ENCODE measurements around the gene CD38. TPM values are rescaled to one million over a fixed set of nuclear protein-coding genes. Genes with fewer than 3 reads are reported as not detected.
A peak's percentile ranks its signal among the peaks of the same experiment; 100 is the strongest.
"Not testable (repeated sequence)": the region's sequence is repeated elsewhere in the genome, so short reads cannot be mapped to it uniquely, and the experiment has no call there.

The CD38 gene
- total RNA-seq (1 to 10 TPM; 7.8 to 9.3 TPM), polyA plus RNA-seq (under 1 TPM; 0.20 to 0.88 TPM)
- long read RNA-seq, donor 1, full-length matches to known transcripts, result 6 of 20 reads
- long read RNA-seq, donor 1, partial matches to known transcripts, result 6 of 20 reads
- long read RNA-seq, donor 1, other reads (novel, unspliced or antisense), result 8 of 20 reads
- long read RNA-seq, donor 2, partial matches to known transcripts, result 0 of 2 reads
- long read RNA-seq, donor 2, other reads (novel, unspliced or antisense), result 2 of 2 reads

DNA sequence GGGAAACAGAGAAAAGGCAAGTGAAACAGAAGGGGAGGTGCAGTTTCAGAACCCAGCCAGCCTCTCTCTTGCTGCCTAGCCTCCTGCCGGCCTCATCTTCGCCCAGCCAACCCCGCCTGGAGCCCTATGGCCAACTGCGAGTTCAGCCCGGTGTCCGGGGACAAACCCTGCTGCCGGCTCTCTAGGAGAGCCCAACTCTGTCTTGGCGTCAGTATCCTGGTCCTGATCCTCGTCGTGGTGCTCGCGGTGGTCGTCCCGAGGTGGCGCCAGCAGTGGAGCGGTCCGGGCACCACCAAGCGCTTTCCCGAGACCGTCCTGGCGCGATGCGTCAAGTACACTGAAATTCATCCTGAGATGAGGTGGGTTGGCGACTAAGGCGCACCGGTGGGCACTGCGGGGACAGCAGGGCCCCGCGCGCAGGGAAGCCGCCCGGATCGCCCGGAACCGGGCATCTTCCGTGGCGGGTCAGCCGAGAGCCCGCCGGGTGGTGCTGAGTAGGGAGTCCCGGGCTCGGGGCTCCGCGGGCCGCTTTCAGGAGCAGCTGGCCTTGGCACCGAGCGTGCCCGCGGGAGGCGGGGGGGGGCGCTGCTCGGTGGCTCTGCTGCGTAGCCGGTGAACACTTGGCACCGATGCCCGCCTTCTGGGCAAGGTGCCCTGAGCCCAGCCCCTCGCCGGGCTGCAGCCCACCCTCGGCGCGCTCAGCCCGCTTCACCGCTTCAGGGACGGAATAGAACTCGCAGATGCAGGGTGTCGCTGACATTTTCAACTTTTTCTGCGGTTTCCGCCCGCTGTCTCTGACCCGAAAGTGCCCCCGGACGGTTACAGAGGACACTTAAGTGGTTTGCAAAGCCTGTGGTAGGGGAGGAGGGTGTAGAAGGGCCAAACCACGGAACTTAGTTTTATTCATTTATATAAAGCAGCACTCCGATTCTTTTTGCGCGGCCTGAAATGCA lies at the start of gene CD38:
TSS of gene CD38 (plus strand) at position 40 of the 953 bp plus-strand sequence. CDS start at position 127, 87 bp downstream.
- H3K4me1 ChIP-seq (ENCODE audit: control insufficient read depth in 1 of 2, insufficient read depth in 2 of 2, low read length in 2 of 2), result no peaks in the 10 kb centered on the region
- no peaks in the 10 kb centered on the region for H3K36me3 ChIP-seq (ENCODE audit: control insufficient read depth in 1 of 2, insufficient read depth in 2 of 2, low read length in 1 of 2)
- DNase-seq (peak; percentile 65 to 84), ATAC-seq (ENCODE audit: low FRiP score) (peak; percentile 82)
- H3K9me3 ChIP-seq (ENCODE audit: control insufficient read depth, low read length), result no peaks in the 10 kb centered on the region
- no peak within 1 kb of the TSS for H3K27ac ChIP-seq (ENCODE audit: low read depth in 1 of 2, low read length in 2 of 2)
- H3K4me3 ChIP-seq (ENCODE audit: low read length in 2 of 2), result peak within 1 kb of the TSS; percentile 32 to 78
- intact Hi-C loops (cut with DNase I), result no loop called here
- no peaks in the 10 kb centered on the region for H3K27me3 ChIP-seq (ENCODE audit: control insufficient read depth in 1 of 2, insufficient read depth in 2 of 2, low read length in 1 of 2)
- 1% methylated on average over 72 to 76 of the region's 76 CpGs for WGBS, 2 donors

DNA sequence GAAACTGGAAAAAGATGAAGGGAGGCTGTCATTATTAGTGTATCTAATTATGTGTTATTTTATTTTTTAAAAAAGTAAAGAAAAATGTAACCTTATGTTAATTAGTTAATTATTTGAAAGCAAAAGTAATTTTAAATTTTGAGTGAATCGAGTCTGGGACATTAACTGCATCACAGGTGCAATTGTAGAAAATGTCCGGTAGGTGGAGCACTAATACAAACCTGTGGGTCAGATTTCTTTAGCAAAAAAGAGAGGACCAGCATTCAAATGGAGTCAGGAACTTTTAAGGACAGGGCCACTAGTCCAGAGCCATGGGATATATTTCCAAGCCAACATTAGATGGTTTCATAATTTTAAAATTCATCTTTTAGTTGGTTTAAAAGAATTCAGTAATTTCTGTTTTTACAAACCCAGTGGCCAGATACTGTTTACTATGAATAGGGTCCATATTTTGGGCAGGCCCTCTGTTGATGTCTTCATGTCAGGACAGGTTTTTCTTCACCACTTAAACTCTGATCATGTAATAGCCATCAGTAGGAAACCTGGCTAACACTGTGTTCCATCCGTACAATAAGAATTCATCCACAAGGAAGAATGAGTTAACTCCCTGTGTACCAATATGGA lies 48.1 kb upstream of the CD38 start:
- no peaks in the 10 kb centered on the region for H3K36me3 ChIP-seq (ENCODE audit: control insufficient read depth in 1 of 2, insufficient read depth in 2 of 2, low read length in 1 of 2)
- H3K4me3 ChIP-seq (ENCODE audit: low read length in 2 of 2), result no peak overlapping the region
- intact Hi-C loops (cut with DNase I), result loop anchor here (5.0 to 10.0 kb wide), 2 partner anchors 227 to 265 kb away; no protein-coding TSS in a partner anchor
- H3K4me1 ChIP-seq (ENCODE audit: control insufficient read depth in 1 of 2, insufficient read depth in 2 of 2, low read length in 2 of 2), result no peaks in the 10 kb centered on the region
- DNase-seq (no peak), ATAC-seq (ENCODE audit: low FRiP score) (no peak)
- H3K27me3 ChIP-seq (ENCODE audit: control insufficient read depth in 1 of 2, insufficient read depth in 2 of 2, low read length in 1 of 2), result no peaks in the 10 kb centered on the region
- no peaks in the 10 kb centered on the region for H3K9me3 ChIP-seq (ENCODE audit: control insufficient read depth, low read length)
- no peak overlapping the region for H3K27ac ChIP-seq (ENCODE audit: low read depth in 1 of 2, low read length in 2 of 2)
- WGBS, 2 donors, result 12 to 14% methylated on average over 3 of the region's 3 CpGs

DNA sequence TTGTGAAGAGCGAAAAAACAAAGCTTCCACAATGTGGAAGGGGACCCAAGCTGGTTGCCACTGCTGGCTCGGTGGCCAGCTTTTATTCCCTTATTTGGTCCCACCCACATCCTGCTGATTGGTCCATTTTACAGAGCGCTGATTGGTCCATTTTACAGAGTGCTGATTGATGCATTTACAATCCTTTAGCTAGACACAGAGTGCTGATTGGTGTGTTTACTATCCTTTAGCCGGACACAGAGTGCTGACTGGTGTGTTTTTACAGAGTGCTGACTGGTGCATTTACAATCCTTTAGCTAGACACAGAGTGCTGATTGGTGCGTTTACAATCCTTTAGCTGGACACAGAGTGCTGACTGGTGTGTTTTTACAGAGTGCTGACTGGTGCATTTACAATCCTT lies 45.1 kb upstream of the CD38 start:
- DNase-seq; H3K36me3 ChIP-seq (ENCODE audit: control insufficient read depth in 1 of 2, insufficient read depth in 2 of 2, low read length in 1 of 2); H3K4me3 ChIP-seq (ENCODE audit: low read length in 2 of 2); ATAC-seq (ENCODE audit: low FRiP score); H3K27ac ChIP-seq (ENCODE audit: low read depth in 1 of 2, low read length in 2 of 2); H3K4me1 ChIP-seq (ENCODE audit: control insufficient read depth in 1 of 2, insufficient read depth in 2 of 2, low read length in 2 of 2); H3K27me3 ChIP-seq (ENCODE audit: control insufficient read depth in 1 of 2, insufficient read depth in 2 of 2, low read length in 1 of 2); H3K9me3 ChIP-seq (ENCODE audit: control insufficient read depth, low read length): not testable (repeated sequence)
- whole genome bisulfite sequencing, 2 donors, result 77 to 78% methylated on average over 5 of the region's 5 CpGs
- intact Hi-C loops (cut with DNase I), result loop anchor here (5.0 to 10.0 kb wide), 2 partner anchors 224 to 262 kb away; no protein-coding TSS in a partner anchor

DNA sequence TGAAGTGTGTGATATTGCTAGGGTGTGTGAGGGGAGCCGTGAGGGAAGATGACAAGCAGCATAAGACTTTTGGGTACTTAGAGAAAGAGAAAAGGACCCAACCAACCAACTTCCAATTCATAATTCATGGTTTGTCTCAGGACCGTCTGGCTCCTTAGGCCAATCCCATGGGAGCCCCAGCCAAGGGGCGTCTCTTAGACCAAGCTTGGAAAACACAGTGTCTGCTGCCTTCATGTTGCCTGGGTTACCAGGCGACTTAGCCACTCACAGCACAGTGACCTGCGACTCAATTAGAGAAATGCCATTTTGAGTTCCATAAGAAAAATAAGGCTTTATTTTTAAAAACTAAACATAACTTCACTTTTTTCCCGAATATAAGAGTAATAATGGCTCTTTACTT lies 42.6 kb upstream of the CD38 start:
- H3K36me3 ChIP-seq (ENCODE audit: control insufficient read depth in 1 of 2, insufficient read depth in 2 of 2, low read length in 1 of 2), result no peaks in the 10 kb centered on the region
- DNase-seq (no peak), ATAC-seq (ENCODE audit: low FRiP score) (no peak)
- H3K27ac ChIP-seq (ENCODE audit: low read depth in 1 of 2, low read length in 2 of 2), result no peak overlapping the region
- 42 to 49% methylated on average over 6 of the region's 6 CpGs for WGBS, 2 donors
- intact Hi-C loops (cut with DNase I), result loop anchor here in 1 of 2 donors (10.0 kb wide), 1 partner anchor 259 kb away; no protein-coding TSS in a partner anchor
- H3K4me3 ChIP-seq (ENCODE audit: low read length in 2 of 2), result no peak overlapping the region
- no peaks in the 10 kb centered on the region for H3K27me3 ChIP-seq (ENCODE audit: control insufficient read depth in 1 of 2, insufficient read depth in 2 of 2, low read length in 1 of 2)
- no peaks in the 10 kb centered on the region for H3K4me1 ChIP-seq (ENCODE audit: control insufficient read depth in 1 of 2, insufficient read depth in 2 of 2, low read length in 2 of 2)
- H3K9me3 ChIP-seq (ENCODE audit: control insufficient read depth, low read length), result no peaks in the 10 kb centered on the region

DNA sequence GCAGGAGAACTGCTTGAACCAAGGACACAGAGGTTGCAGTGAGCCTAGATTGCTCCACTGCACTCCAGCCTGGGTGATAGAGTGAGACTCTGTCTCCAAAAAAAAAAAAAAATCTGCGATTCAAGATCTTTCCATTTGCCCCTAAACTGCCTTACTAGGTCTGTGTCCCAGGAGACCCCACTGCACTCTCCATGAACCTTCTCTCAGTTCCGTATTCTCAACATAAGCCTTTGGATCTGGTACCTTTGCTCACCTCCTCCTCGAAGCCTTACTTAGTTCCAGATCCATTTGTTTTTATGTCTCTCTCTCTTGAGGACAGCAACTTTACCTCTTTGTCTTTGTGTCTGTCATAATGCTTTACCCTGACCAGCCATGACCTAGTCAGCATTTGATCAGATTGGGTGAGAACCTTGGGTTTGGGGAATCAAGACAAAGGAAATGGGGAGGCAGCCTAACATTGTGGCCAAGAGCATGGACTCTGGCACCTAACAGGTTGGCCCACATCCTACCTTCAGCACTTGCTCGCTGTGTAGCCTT lies 41.5 kb upstream of the CD38 start:
- Histone ChIP-seq H3K4me1 (ENCODE audit: control insufficient read depth in 1 of 2, insufficient read depth in 2 of 2, low read length in 2 of 2) (no peaks in the 10 kb centered on the region), H3K27me3 (ENCODE audit: control insufficient read depth in 1 of 2, insufficient read depth in 2 of 2, low read length in 1 of 2) (no peaks in the 10 kb centered on the region), H3K9me3 (ENCODE audit: control insufficient read depth, low read length) (no peaks in the 10 kb centered on the region), H3K36me3 (ENCODE audit: control insufficient read depth in 1 of 2, insufficient read depth in 2 of 2, low read length in 1 of 2) (no peaks in the 10 kb centered on the region), H3K4me3 (ENCODE audit: low read length in 2 of 2) (no peak overlapping the region), H3K27ac (ENCODE audit: low read depth in 1 of 2, low read length in 2 of 2) (no peak overlapping the region)
- intact Hi-C loops (cut with DNase I), result loop anchor here in 1 of 2 donors (10.0 kb wide), 1 partner anchor 258 kb away; no protein-coding TSS in a partner anchor
- DNase-seq (no peak), ATAC-seq (ENCODE audit: low FRiP score) (no peak)
- WGBS, 2 donors, result 87 to 97% methylated on average over 4 of the region's 4 CpGs

DNA sequence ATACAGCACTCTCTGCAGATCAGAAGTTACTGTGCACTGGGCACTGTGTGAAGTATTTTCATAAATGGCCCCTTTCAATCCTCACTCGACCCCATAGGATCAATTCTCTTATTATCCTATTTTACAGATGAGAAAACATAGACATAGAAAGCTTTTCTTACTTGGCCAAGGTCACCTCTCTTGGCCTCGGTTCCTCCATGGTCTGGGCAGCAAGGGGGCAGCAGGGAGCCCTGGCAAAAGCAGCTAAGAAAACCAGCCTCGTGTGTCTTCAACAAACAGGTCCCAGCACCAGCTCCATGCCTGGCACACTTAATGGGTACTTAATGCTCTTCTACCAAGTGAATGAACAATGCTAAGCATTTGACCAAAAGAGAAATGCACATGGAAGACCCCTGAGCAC lies 40.9 kb upstream of the CD38 start:
- intact Hi-C loops (cut with DNase I), result loop anchor here in 1 of 2 donors (10.0 kb wide), 1 partner anchor 258 kb away; no protein-coding TSS in a partner anchor

DNA sequence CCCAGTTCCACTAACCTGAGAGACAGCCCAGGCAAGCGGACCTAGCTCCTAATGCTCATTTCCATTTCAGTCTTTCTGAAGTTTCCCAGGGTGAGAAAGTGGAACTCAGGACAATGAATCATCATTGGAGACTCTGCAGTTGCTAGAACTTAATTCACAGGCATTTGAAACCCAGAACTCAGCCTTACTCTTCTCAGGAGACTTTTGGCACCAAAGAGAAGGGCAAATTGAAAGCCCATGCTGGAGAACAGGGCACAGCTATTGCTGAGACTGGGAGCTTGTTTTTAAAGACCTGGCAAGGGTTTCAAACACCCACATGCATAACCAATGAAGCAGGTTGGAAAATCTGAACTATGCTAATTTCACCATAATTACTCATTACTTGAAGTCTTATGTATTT lies 39.3 kb upstream of the CD38 start:
- intact Hi-C loops (cut with DNase I), result loop anchor here in 1 of 2 donors (10.0 kb wide), 1 partner anchor 256 kb away; no protein-coding TSS in a partner anchor
- Histone ChIP-seq H3K9me3 (ENCODE audit: control insufficient read depth, low read length) (no peaks in the 10 kb centered on the region), H3K27ac (ENCODE audit: low read depth in 1 of 2, low read length in 2 of 2) (no peak overlapping the region), H3K36me3 (ENCODE audit: control insufficient read depth in 1 of 2, insufficient read depth in 2 of 2, low read length in 1 of 2) (no peaks in the 10 kb centered on the region), H3K4me1 (ENCODE audit: control insufficient read depth in 1 of 2, insufficient read depth in 2 of 2, low read length in 2 of 2) (no peaks in the 10 kb centered on the region), H3K4me3 (ENCODE audit: low read length in 2 of 2) (no peak overlapping the region), H3K27me3 (ENCODE audit: control insufficient read depth in 1 of 2, insufficient read depth in 2 of 2, low read length in 1 of 2) (no peaks in the 10 kb centered on the region)
- DNase-seq, result no peak
- ATAC-seq (ENCODE audit: low FRiP score), result no peak
- WGBS, 2 donors, result 12 to 26% methylated on average over 1 of the region's 1 CpG

More for the DNA sequence above, 40.9 kb upstream of the CD38 start:
- Histone ChIP-seq H3K4me3 (ENCODE audit: low read length in 2 of 2) (no peak overlapping the region), H3K36me3 (ENCODE audit: control insufficient read depth in 1 of 2, insufficient read depth in 2 of 2, low read length in 1 of 2) (no peaks in the 10 kb centered on the region), H3K27ac (ENCODE audit: low read depth in 1 of 2, low read length in 2 of 2) (no peak overlapping the region), H3K9me3 (ENCODE audit: control insufficient read depth, low read length) (no peaks in the 10 kb centered on the region), H3K27me3 (ENCODE audit: control insufficient read depth in 1 of 2, insufficient read depth in 2 of 2, low read length in 1 of 2) (no peaks in the 10 kb centered on the region), H3K4me1 (ENCODE audit: control insufficient read depth in 1 of 2, insufficient read depth in 2 of 2, low read length in 2 of 2) (no peaks in the 10 kb centered on the region)
- ATAC-seq (ENCODE audit: low FRiP score), result no peak
- no peak for DNase-seq
- WGBS, 2 donors, result 71 to 75% methylated on average over 3 of the region's 3 CpGs

DNA sequence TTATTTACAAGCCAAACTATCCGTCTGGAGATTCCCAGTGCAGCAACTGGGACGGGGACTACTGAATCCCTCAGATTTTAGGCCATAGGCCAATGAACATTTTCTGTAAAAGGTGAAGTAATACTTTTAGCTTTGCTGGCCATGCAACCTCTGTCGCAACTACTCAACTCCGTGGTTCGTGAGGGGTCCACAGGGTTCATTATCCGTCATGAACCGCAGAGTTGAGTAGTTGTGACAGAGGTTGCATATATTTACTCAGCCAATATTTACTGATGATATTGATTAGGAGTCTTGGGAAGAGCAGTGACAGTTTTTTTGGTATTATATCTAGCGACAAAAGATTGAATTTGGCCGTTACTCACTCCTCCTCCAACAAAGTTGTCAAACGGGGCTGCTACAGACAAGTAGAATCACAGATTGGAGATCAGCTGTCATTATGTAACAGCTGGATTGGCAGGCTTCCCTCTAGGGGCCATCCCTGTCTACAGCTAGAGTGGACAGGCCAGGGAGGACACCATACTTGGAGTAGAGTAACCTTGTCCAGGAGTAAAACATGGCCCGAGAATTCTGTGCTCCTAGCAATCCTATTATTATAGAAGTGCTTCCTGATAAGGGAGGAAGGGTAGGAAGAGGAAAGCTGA lies 37.2 kb upstream of the CD38 start:
- no peaks in the 10 kb centered on the region for H3K36me3 ChIP-seq (ENCODE audit: control insufficient read depth in 1 of 2, insufficient read depth in 2 of 2, low read length in 1 of 2)
- H3K27me3 ChIP-seq (ENCODE audit: control insufficient read depth in 1 of 2, insufficient read depth in 2 of 2, low read length in 1 of 2), result no peaks in the 10 kb centered on the region
- intact Hi-C loops (cut with DNase I), result loop anchor here in 1 of 2 donors (10.0 kb wide), 1 partner anchor 214 kb away; no protein-coding TSS in a partner anchor
- DNase-seq (no peak), ATAC-seq (ENCODE audit: low FRiP score) (no peak)
- H3K4me3 ChIP-seq (ENCODE audit: low read length in 2 of 2), result no peak overlapping the region
- H3K9me3 ChIP-seq (ENCODE audit: control insufficient read depth, low read length), result no peaks in the 10 kb centered on the region
- 86 to 90% methylated on average over 11 of the region's 11 CpGs for WGBS, 2 donors
- no peaks in the 10 kb centered on the region for H3K4me1 ChIP-seq (ENCODE audit: control insufficient read depth in 1 of 2, insufficient read depth in 2 of 2, low read length in 2 of 2)
- no peak overlapping the region for H3K27ac ChIP-seq (ENCODE audit: low read depth in 1 of 2, low read length in 2 of 2)
